DND-41 (cell line): ENCODE measurements around the gene EXOSC10.

ENCODE experiments used
- ATAC-seq: fragments of 200-7000 bp; cut with Tn5 transposase; 3 replicates; pipeline ENCODE4 v1.9.1; 2021; ENCODE audit warnings: low read depth; ENCODE audit not compliant: insufficient read depth
- DNase-seq: peaks from one replicate; pipeline ENCODE4 v3.0.0-alpha.2; 2020
- H2AFZ ChIP-seq: 2 replicates; pipeline ENCODE4 v1.6.0; 2012; ENCODE audit warnings: low read depth, low read length
- H3K27ac ChIP-seq: 2 replicates; pipeline ENCODE4 v1.5.1; 2012; ENCODE audit warnings: low read length, inconsistent platforms
- H3K27me3 ChIP-seq: fragments of 200-600 bp; sonication (generic); 2 replicates; pipeline ENCODE4 v1.6.0; 2012; ENCODE audit warnings: low read length, mild to moderate bottlenecking, inconsistent platforms; ENCODE audit not compliant: insufficient read depth, poor library complexity
- H3K36me3 ChIP-seq: 2 replicates; pipeline ENCODE4 v1.5.1; 2012; ENCODE audit warnings: low read length, inconsistent platforms; ENCODE audit not compliant: insufficient read depth
- H3K4me1 ChIP-seq: 2 replicates; pipeline ENCODE4 v1.5.1; 2012; ENCODE audit warnings: mild to moderate bottlenecking, low read length; ENCODE audit not compliant: insufficient read depth
- H3K4me2 ChIP-seq: 2 replicates; pipeline ENCODE4 v1.6.0; 2012; ENCODE audit warnings: mild to moderate bottlenecking, moderate library complexity, low read length, inconsistent platforms; ENCODE audit not compliant: insufficient read depth
- H3K4me3 ChIP-seq, 2 experiments: fragments of 200-600 bp in 1 of 2; shearing (Covaris generic) in 1 of 2; 2 replicates each; pipeline ENCODE4 v1.5.1; 2012 to 2016; ENCODE audit warnings: inconsistent platforms in 2 of 2, low read length in 2 of 2, mild to moderate bottlenecking in 2 of 2, low read depth in 1 of 2, moderate library complexity in 1 of 2
- H3K79me2 ChIP-seq: 2 replicates; pipeline ENCODE4 v1.6.0; 2012; ENCODE audit warnings: low read length, inconsistent platforms; ENCODE audit not compliant: insufficient read depth
- H3K9ac ChIP-seq: 2 replicates; pipeline ENCODE4 v1.6.0; 2012; ENCODE audit warnings: low read depth, mild to moderate bottlenecking, inconsistent platforms, low read length, moderate library complexity
- H3K9me3 ChIP-seq: 2 replicates; pipeline ENCODE4 v1.5.1; 2012; ENCODE audit warnings: low read length, moderate library complexity, mild to moderate bottlenecking, inconsistent platforms; ENCODE audit not compliant: insufficient read depth, severe bottlenecking
- H4K20me1 ChIP-seq: 2 replicates; pipeline ENCODE4 v1.6.0; 2012; ENCODE audit warnings: low read length; ENCODE audit not compliant: insufficient read depth
- CTCF ChIP-seq: IDR thresholded peaks from 2 replicates; pipeline ENCODE4 v1.5.1; 2012; ENCODE audit warnings: borderline replicate concordance, low read length, moderate library complexity, mild to moderate bottlenecking; ENCODE audit not compliant: poor library complexity, severe bottlenecking; ENCODE audit errors: extremely low read depth
- EZH2 ChIP-seq: IDR thresholded peaks from 3 replicates; pipeline ENCODE4 v1.6.1; 2012; ENCODE audit warnings: borderline replicate concordance, low read depth, mild to moderate bottlenecking, moderate library complexity, low read length, inconsistent platforms; ENCODE audit not compliant: severe bottlenecking

The EXOSC10 gene

GRCh38 chr1:11142618-11143391 is 43.1 kb upstream of the EXOSC10 start:
- Histone ChIP-seq H3K27ac (no peak overlapping the region), H3K36me3 (peaks cover 85% of the 10 kb centered on the region), H3K9me3 (no peaks in the 10 kb centered on the region), H2AFZ (no peak overlapping the region), H3K4me3 (no peak overlapping the region), H3K27me3 (no peaks in the 10 kb centered on the region), H3K4me1 (no peaks in the 10 kb centered on the region), H3K79me2 (no peaks in the 10 kb centered on the region), H3K4me2 (no peak overlapping the region), H4K20me1 (no peaks in the 10 kb centered on the region), H3K9ac (no peak overlapping the region)
- ATAC-seq (no peak), DNase-seq (no peak)
- TF ChIP-seq CTCF = no peak
- no peak for TF ChIP-seq EZH2

DNA sequence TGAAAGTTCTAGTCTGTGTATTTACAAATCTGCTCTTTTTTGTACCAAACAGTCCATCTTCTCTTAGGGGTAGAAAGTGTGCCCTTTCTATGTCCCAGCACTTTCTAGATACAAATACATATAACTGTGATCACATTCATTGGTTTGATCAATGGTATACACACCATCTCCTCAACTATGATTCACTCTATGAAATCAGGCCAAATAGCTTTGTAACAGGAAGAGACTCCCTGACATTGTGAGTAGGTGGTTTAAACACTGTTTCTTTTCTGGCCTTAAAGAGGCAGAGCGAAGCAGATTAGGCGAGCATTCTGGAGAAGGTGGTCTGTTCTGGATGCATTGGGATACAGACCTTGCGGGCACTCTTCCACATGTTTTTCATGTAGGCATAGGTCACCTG is 39.3 kb upstream of the EXOSC10 start:
- Histone ChIP-seq H4K20me1 (no peaks in the 10 kb centered on the region), H3K79me2 (no peaks in the 10 kb centered on the region), H2AFZ (no peak overlapping the region), H3K36me3 (peaks cover 74% of the 10 kb centered on the region), H3K9ac (no peak overlapping the region), H3K27me3 (no peaks in the 10 kb centered on the region), H3K4me1 (no peaks in the 10 kb centered on the region), H3K27ac (no peak overlapping the region; the same call in 1 of the 2 replicates), H3K9me3 (no peaks in the 10 kb centered on the region), H3K4me3 (no peak overlapping the region), H3K4me2 (no peak overlapping the region)
- ATAC-seq (no peak), DNase-seq (no peak)
- TF ChIP-seq CTCF (no peak), EZH2 (no peak)

DNA sequence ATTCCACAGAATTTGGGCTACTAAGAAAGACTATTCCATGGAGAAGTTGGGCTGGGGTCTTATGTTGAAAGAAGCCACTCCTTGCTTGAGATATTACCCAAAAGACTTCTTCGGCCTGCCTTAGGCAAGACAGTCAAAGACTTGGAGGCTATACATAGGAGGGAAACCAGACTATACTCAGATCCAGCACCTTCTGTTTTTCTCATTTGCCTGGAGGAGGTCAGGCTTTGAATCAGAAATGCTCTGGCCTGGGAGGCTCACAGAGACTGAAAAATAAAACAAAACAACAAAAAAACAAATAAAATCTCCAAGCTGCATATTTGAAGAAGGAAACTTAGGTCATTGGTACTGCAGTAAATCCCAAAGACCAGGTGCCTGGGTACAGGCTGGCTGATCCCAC is 38.4 kb upstream of the EXOSC10 start:
- H3K4me2 ChIP-seq = no peak overlapping the region
- peaks cover 76% of the 10 kb centered on the region for H3K36me3 ChIP-seq
- no peaks in the 10 kb centered on the region for H3K4me1 ChIP-seq
- no peak overlapping the region for H3K9ac ChIP-seq
- H3K79me2 ChIP-seq = no peaks in the 10 kb centered on the region
- H3K27me3 ChIP-seq = no peaks in the 10 kb centered on the region
- H3K9me3 ChIP-seq = no peaks in the 10 kb centered on the region
- H2AFZ ChIP-seq = no peak overlapping the region
- ATAC-seq (no peak), DNase-seq (no peak)
- no peak overlapping the region for H3K4me3 ChIP-seq
- no peak overlapping the region for H3K27ac ChIP-seq
- no peaks in the 10 kb centered on the region for H4K20me1 ChIP-seq
- no peak for TF ChIP-seq CTCF
- TF ChIP-seq EZH2 = no peak

DNA sequence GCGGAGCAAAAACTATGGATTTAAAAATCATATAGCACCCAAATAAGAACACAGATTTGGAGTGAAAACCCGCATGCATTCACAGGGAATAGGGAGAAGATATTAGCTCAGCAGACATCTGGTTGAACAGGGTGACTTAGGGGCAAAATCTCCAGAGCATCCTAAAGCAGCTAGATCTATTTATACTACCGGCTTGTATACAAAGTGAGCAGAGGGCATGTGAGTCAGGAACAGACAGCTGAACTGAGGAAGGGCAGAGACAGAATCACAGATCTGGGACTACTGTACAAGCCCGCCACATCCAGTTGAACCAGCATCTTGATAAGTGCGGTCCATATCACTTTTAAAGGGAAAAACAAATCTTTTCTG is 35.2 kb upstream of the EXOSC10 start:
- Histone ChIP-seq H3K4me1 (no peaks in the 10 kb centered on the region), H3K9me3 (no peaks in the 10 kb centered on the region), H2AFZ (no peak overlapping the region), H4K20me1 (no peaks in the 10 kb centered on the region), H3K79me2 (no peaks in the 10 kb centered on the region), H3K9ac (no peak overlapping the region), H3K27me3 (no peaks in the 10 kb centered on the region), H3K4me2 (no peak overlapping the region), H3K36me3 (peaks cover 83% of the 10 kb centered on the region), H3K27ac (no peak overlapping the region), H3K4me3 (no peak overlapping the region)
- ATAC-seq = no peak
- TF ChIP-seq EZH2 (no peak), CTCF (no peak)
- DNase-seq = no peak
